ENCODE measurements around the gene SMURF2.

DNA sequence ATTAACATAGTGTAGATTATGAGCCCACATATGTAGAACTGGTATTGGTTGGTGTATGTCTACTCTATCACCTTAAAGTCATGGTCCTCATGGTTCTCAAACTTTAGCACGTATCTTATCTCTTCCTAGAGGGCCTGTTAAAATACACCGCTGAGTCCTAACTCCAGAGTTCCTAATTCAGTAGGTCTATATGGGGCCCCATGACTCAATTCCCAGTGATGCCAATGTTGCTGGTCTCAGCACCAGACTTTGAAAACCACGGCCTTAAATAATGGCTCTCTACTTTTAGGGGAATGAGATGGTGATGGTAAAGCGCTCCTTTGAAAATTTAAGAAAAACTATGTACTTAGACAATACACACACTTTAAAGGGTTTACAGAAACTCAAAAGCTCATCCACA lies 36.6 kb downstream of the SMURF2 start:
- no peak for TF ChIP-seq TARDBP (IDR thresholded peaks at IDR 0.05)
- TF ChIP-seq ELF4 (IDR thresholded peaks at IDR 0.05): no peak
- no peak for TF ChIP-seq FOXM1 (IDR thresholded peaks at IDR 0.05; ENCODE audit: borderline replicate concordance)
- TF ChIP-seq FOXA1 (IDR thresholded peaks at IDR 0.05): no peak
- no peak for TF ChIP-seq FOXK2 (IDR thresholded peaks at IDR 0.05)
- TF ChIP-seq BHLHE40 (IDR thresholded peaks at IDR 0.05; ENCODE audit: borderline replicate concordance): no peak
- no peak for TF ChIP-seq SP1 (IDR thresholded peaks at IDR 0.05)
- TF ChIP-seq, protein P1, sequence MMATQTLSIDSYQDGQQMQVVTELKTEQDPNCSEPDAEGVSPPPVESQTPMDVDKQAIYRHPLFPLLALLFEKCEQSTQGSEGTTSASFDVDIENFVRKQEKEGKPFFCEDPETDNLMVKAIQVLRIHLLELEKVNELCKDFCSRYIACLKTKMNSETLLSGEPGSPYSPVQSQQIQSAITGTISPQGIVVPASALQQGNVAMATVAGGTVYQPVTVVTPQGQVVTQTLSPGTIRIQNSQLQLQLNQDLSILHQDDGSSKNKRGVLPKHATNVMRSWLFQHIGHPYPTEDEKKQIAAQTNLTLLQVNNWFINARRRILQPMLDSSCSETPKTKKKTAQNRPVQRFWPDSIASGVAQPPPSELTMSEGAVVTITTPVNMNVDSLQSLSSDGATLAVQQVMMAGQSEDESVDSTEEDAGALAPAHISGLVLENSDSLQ (IDR thresholded peaks at IDR 0.05): no peak
- no peak for TF ChIP-seq SUZ12 (IDR thresholded peaks at IDR 0.05)
- TF ChIP-seq CTBP1 (IDR thresholded peaks at IDR 0.05; ENCODE audit: borderline replicate concordance): no peak
- no peak for TF ChIP-seq NFRKB (IDR thresholded peaks at IDR 0.05)
